A673 (cell line): Measurements from ENCODE around the gene COL4A2. TPM values are rescaled to one million over a fixed set of nuclear protein-coding genes. Genes with fewer than 3 reads are reported as not detected.

Experiments used
- BruUV-seq: library from RNA; stranded (reverse); fragments of 400-500 nt; replicated peaks from 2 replicates; lab custom pipeline; 2021; lab: Mats Ljungman, UMichigan
- CTCF ChIA-PET: fragments of 300-600 bp; sonication (Branson Sonifier 250); formaldehyde crosslinking; loops from one replicate; lab custom pipeline; 2022; ENCODE audit warnings: antibody characterized with exemption; lab: Charles Lee
- POLR2A ChIA-PET: fragments of 300-600 bp; sonication (Branson Sonifier 250); formaldehyde crosslinking; loops from one replicate; lab custom pipeline; 2022; ENCODE audit warnings: antibody characterized with exemption; ENCODE audit not compliant: low non-redundant PET; lab: Charles Lee
- DNase-seq: peaks from one replicate; pipeline ENCODE4 v3.0.0-alpha.2; 2015; ENCODE audit warnings: low spot score
- H3K27ac ChIP-seq: fragments of 200-600 bp; sonication (generic); 2 replicates; pipeline ENCODE4 v1.5.1; 2016; ENCODE audit warnings: mixed run types, low read depth, mild to moderate bottlenecking, mixed read lengths, antibody characterized with exemption, low read length; ENCODE audit not compliant: poor library complexity, severe bottlenecking
- H3K27me3 ChIP-seq: fragments of 200-600 bp; sonication (generic); replicated peaks from 2 replicates; pipeline ENCODE4 v1.6.1; 2017; ENCODE audit warnings: mixed run types, low read depth, mild to moderate bottlenecking, mixed read lengths, antibody characterized with exemption, low read length; ENCODE audit not compliant: insufficient read depth, poor library complexity
- H3K36me3 ChIP-seq: fragments of 200-600 bp; sonication (generic); 2 replicates; pipeline ENCODE4 v1.6.1; 2016; ENCODE audit warnings: mixed run types, mild to moderate bottlenecking, mixed read lengths, antibody characterized with exemption, low read length; ENCODE audit not compliant: insufficient read depth, poor library complexity, severe bottlenecking
- H3K4me1 ChIP-seq: fragments of 200-600 bp; sonication (generic); 2 replicates; pipeline ENCODE4 v1.6.1; 2017; ENCODE audit warnings: mixed run types, mild to moderate bottlenecking, mixed read lengths, antibody characterized with exemption, low read length; ENCODE audit not compliant: insufficient read depth, poor library complexity, severe bottlenecking
- H3K4me3 ChIP-seq: fragments of 200-600 bp; sonication (generic); 2 replicates; pipeline ENCODE4 v1.5.1; 2016; ENCODE audit warnings: low read depth, mixed run types, mild to moderate bottlenecking, mixed read lengths, low read length; ENCODE audit not compliant: poor library complexity, severe bottlenecking
- H3K9me3 ChIP-seq: fragments of 200-600 bp; sonication (generic); 2 replicates; pipeline ENCODE4 v1.6.1; 2016; ENCODE audit warnings: mixed run types, low read depth, mild to moderate bottlenecking, mixed read lengths, antibody characterized with exemption, low read length; ENCODE audit not compliant: poor library complexity, severe bottlenecking
- EZH2 ChIP-seq: fragments of 200-600 bp; sonication (generic); IDR thresholded peaks from 2 replicates; pipeline ENCODE4 v1.6.1; 2017; ENCODE audit warnings: borderline replicate concordance, low read depth, mild to moderate bottlenecking, mixed read lengths, antibody characterized with exemption, low read length; ENCODE audit not compliant: poor library complexity, severe bottlenecking
- intact Hi-C: fragments of 100-400 bp; cut with micrococcal nuclease; formaldehyde crosslinking; loops from one replicate; pipeline ENCODE4 v1.10.0; 2022; ENCODE audit not compliant: unreplicated experiment
- total RNA-seq: library from RNA; stranded (reverse); gene quantifications from 2 replicates; pipeline ENCODE4 v1.2.3, GENCODE V29; 2021
- TF ChIP-seq, protein P1 (sequence below): fragments of 300-800, 200-600 bp; sonication (generic); conservative IDR thresholded peaks from 2 replicates; pipeline ENCODE4 v1.5.1; 2017; ENCODE audit warnings: low read depth, mild to moderate bottlenecking, antibody characterized with exemption, low read length, moderate library complexity, mixed read lengths

COL4A2 gene
- total RNA-seq, 1 experiment from 2014 or later = 184 TPM

DNA sequence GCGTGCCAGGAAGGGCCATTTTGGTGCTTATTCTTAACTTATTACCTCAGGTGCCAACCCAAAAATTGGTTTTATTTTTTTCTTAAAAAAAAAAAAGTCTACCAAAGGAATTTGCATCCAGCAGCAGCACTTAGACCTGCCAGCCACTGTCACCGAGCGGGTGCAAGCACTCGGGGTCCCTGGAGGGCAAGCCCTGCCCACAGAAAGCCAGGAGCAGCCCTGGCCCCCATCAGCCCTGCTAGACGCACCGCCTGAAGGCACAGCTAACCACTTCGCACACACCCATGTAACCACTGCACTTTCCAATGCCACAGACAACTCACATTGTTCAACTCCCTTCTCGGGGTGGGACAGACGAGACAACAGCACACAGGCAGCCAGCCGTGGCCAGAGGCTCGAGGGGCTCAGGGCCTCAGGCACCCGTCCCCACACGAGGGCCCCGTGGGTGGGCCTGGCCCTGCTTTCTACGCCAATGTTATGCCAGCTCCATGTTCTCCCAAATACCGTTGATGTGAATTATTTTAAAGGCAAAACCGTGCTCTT, 205.2 kb downstream of the COL4A2 start:
- no peaks in the 10 kb centered on the region for H3K4me1 ChIP-seq
- intact Hi-C loops = no loop called here
- peaks cover 34% of the 10 kb centered on the region for H3K36me3 ChIP-seq
- TSS peak; percentile 98 for BruUV-seq
- DNase-seq = no peak
- TF ChIP-seq EZH2 = no peak
- TF ChIP-seq, protein P1, sequence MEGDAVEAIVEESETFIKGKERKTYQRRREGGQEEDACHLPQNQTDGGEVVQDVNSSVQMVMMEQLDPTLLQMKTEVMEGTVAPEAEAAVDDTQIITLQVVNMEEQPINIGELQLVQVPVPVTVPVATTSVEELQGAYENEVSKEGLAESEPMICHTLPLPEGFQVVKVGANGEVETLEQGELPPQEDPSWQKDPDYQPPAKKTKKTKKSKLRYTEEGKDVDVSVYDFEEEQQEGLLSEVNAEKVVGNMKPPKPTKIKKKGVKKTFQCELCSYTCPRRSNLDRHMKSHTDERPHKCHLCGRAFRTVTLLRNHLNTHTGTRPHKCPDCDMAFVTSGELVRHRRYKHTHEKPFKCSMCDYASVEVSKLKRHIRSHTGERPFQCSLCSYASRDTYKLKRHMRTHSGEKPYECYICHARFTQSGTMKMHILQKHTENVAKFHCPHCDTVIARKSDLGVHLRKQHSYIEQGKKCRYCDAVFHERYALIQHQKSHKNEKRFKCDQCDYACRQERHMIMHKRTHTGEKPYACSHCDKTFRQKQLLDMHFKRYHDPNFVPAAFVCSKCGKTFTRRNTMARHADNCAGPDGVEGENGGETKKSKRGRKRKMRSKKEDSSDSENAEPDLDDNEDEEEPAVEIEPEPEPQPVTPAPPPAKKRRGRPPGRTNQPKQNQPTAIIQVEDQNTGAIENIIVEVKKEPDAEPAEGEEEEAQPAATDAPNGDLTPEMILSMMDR = no peak
- CTCF ChIA-PET = no interaction called here
- H3K27me3 ChIP-seq = no peaks in the 10 kb centered on the region
- no peak overlapping the region for H3K27ac ChIP-seq
- no peak overlapping the region for H3K4me3 ChIP-seq
- no peaks in the 10 kb centered on the region for H3K9me3 ChIP-seq
- POLR2A ChIA-PET = no interaction called here

DNA sequence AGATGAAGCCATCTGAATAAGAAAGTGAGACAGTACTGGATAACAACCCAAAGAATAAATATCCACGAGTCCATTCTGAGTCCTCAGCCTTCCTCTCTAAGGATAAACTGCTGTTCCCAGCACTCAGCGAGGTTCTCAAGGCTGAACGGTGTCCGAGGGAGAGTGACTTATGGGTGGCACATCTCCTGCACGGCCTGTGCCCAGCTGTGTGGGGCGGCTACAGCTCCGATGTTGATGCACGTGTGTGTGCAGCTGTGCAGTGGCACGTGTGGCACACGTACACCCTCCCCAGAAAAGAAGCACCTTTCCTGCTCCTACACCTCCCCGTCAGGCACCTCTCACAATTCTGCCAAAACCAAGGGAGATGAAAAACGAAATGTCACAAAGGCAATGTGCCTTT, 209.4 kb downstream of the COL4A2 start:
- ChIA-PET POLR2A (no interaction called here), CTCF (no interaction called here)
- no TSS peak for BruUV-seq

DNA sequence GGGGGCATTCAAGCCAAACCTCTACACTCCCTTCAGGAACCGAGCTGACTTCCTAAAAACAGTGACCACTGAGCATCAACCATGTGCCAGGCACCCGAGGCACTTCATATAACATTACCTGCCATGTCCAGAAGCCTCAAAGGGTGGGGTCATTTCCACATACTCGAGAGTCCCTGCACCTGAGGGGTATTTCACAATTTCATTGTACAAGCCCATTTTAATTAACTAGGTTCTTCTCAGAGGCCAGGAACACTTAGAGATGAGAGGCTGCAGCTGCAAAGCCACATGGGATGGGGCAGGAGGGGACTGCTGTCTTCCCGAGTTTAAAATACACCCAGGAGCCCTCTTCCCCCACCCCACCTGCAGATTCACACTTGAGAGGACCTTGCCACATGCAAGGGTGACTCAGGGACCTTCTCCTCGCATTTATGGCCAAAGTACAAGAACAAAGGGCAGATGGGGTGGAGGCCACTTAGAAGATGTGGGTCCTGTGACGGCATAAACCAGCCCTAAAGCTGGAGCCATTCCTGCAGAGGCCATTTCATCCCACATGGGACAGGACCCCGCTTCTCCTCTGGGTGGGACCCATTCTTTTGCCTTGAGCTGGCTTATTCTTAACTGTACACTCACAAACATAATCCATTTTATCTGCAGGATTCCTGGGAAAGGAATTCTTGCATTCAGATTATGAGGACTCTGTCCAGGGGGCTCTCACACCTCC, 210.6 kb downstream of the COL4A2 start:
- POLR2A ChIA-PET = no interaction called here
- Histone ChIP-seq H3K4me3 (no peak overlapping the region), H3K4me1 (no peaks in the 10 kb centered on the region), H3K27me3 (no peaks in the 10 kb centered on the region), H3K36me3 (no peaks in the 10 kb centered on the region), H3K9me3 (no peaks in the 10 kb centered on the region), H3K27ac (no peak overlapping the region)
- no TSS peak for BruUV-seq
- CTCF ChIA-PET = no interaction called here
- no peak for DNase-seq
- TF ChIP-seq, protein P1 = no peak
- no peak for TF ChIP-seq EZH2
- intact Hi-C loops = no loop called here

More for the DNA sequence above, 209.4 kb downstream of the COL4A2 start:
- intact Hi-C loops = no loop called here
- peaks cover 10% of the 10 kb centered on the region for H3K36me3 ChIP-seq
- no peaks in the 10 kb centered on the region for H3K27me3 ChIP-seq
- H3K4me3 ChIP-seq = no peak overlapping the region
- no peak overlapping the region for H3K27ac ChIP-seq
- no peak for DNase-seq
- TF ChIP-seq, protein P1 = no peak
- no peak for TF ChIP-seq EZH2
- H3K9me3 ChIP-seq = no peaks in the 10 kb centered on the region
- H3K4me1 ChIP-seq = no peaks in the 10 kb centered on the region
